ENCODE measurements around the gene MAPRE2. TPM values are rescaled to one million over a fixed set of nuclear protein-coding genes. Genes with fewer than 3 reads are reported as not detected.

MAPRE2 gene
- 31.4 and 32.9 TPM in 2 replicates for total RNA-seq (2022)
- percentile 71 among the genes with signal in this experiment for Bru-seq, nascent RNA
- percentile 56 among the genes with signal in this experiment for BruChase-seq, experiment 1, labeled RNA remaining after a 6-hour chase
- percentile 49 among the genes with signal in this experiment for BruChase-seq, experiment 2, labeled RNA remaining after a 2-hour chase
- long read RNA-seq, full-length matches to known transcripts: 55 of 62 reads
- long read RNA-seq, partial matches to known transcripts: 0 of 62 reads
- long read RNA-seq, other reads (novel, unspliced or antisense): 7 of 62 reads

- H3K9me3 Mint-ChIP-seq (ENCODE audit: low read depth, unreplicated experiment): no peaks in the 10 kb centered on the region
- peak within 1 kb of the TSS; percentile 95 for H3K4me3 Mint-ChIP-seq (ENCODE audit: low read depth, unreplicated experiment)
- peak; percentile 99 for DNase-seq
- peaks cover 21% of the 10 kb centered on the region for H3K36me3 Mint-ChIP-seq (ENCODE audit: insufficient read depth, unreplicated experiment)
- TF ChIP-seq CTCF (IDR thresholded peaks at IDR 0.05; ENCODE audit: unreplicated experiment): no peak
- H3K27ac Mint-ChIP-seq (ENCODE audit: unreplicated experiment): peak within 1 kb of the TSS; percentile 100
- BruUV-seq (replicated peaks): no TSS peak
- no peaks in the 10 kb centered on the region for H3K27me3 Mint-ChIP-seq (ENCODE audit: unreplicated experiment)
- intact Hi-C loops (cut with micrococcal nuclease; ENCODE audit: unreplicated experiment): loop anchor here (5.0 kb wide), 1 partner anchor 34 kb away; no protein-coding TSS in a partner anchor
- H3K4me1 Mint-ChIP-seq (ENCODE audit: low read depth, unreplicated experiment): peaks cover 26% of the 10 kb centered on the region
- CTCF ChIA-PET: interaction anchor here (0.6 to 1.9 kb wide), 4 partner anchors 35 to 345 kb away, joined by 3 to 7 read pairs (median 4); no protein-coding TSS in a partner anchor
Measured at GRCh38 chr18:35040988-35041814, at the start of gene MAPRE2. MAPRE2 (plus strand) TSS chr18:35041413; CDS start chr18:35041540, 127 bp downstream.

GRCh38 chr18:34991561-34991960, 49.7 kb upstream of the MAPRE2 start:
- CTCF ChIA-PET: interaction anchor here (0.6 kb wide), 1 partner anchor 310 kb away, joined by 7 read pairs; no protein-coding TSS in a partner anchor
- Mint-ChIP-seq H3K36me3 (ENCODE audit: insufficient read depth, unreplicated experiment) (no peaks in the 10 kb centered on the region), H3K27me3 (ENCODE audit: unreplicated experiment) (no peaks in the 10 kb centered on the region), H3K9me3 (ENCODE audit: low read depth, unreplicated experiment) (no peaks in the 10 kb centered on the region), H3K27ac (ENCODE audit: unreplicated experiment) (no peak overlapping the region), H3K4me1 (ENCODE audit: low read depth, unreplicated experiment) (no peaks in the 10 kb centered on the region), H3K4me3 (ENCODE audit: low read depth, unreplicated experiment) (no peak overlapping the region)
- DNase-seq: no peak
- BruUV-seq (replicated peaks): no TSS peak
- no peak for TF ChIP-seq CTCF (IDR thresholded peaks at IDR 0.05; ENCODE audit: unreplicated experiment)
- intact Hi-C loops (cut with micrococcal nuclease; ENCODE audit: unreplicated experiment): no loop called here

- intact Hi-C loops (cut with micrococcal nuclease; ENCODE audit: unreplicated experiment): no loop called here
- Mint-ChIP-seq H3K4me1 (ENCODE audit: low read depth, unreplicated experiment) (no peaks in the 10 kb centered on the region), H3K27me3 (ENCODE audit: unreplicated experiment) (no peaks in the 10 kb centered on the region), H3K9me3 (ENCODE audit: low read depth, unreplicated experiment) (no peaks in the 10 kb centered on the region), H3K36me3 (ENCODE audit: insufficient read depth, unreplicated experiment) (no peaks in the 10 kb centered on the region), H3K4me3 (ENCODE audit: low read depth, unreplicated experiment) (no peak overlapping the region), H3K27ac (ENCODE audit: unreplicated experiment) (no peak overlapping the region)
- no peak for TF ChIP-seq CTCF (IDR thresholded peaks at IDR 0.05; ENCODE audit: unreplicated experiment)
- CTCF ChIA-PET: no interaction called here
- no peak for DNase-seq
- BruUV-seq (replicated peaks): no TSS peak
Measured at GRCh38 chr18:34993289-34993688, 47.9 kb upstream of the MAPRE2 start.

- Mint-ChIP-seq H3K9me3 (ENCODE audit: low read depth, unreplicated experiment) (no peaks in the 10 kb centered on the region), H3K27me3 (ENCODE audit: unreplicated experiment) (no peaks in the 10 kb centered on the region), H3K27ac (ENCODE audit: unreplicated experiment) (no peak overlapping the region), H3K4me3 (ENCODE audit: low read depth, unreplicated experiment) (no peak overlapping the region), H3K4me1 (ENCODE audit: low read depth, unreplicated experiment) (no peaks in the 10 kb centered on the region), H3K36me3 (ENCODE audit: insufficient read depth, unreplicated experiment) (no peaks in the 10 kb centered on the region)
- intact Hi-C loops (cut with micrococcal nuclease; ENCODE audit: unreplicated experiment): no loop called here
- no peak for TF ChIP-seq CTCF (IDR thresholded peaks at IDR 0.05; ENCODE audit: unreplicated experiment)
- no peak for DNase-seq
- CTCF ChIA-PET: no interaction called here
- no TSS peak for BruUV-seq (replicated peaks)
Measured at GRCh38 chr18:34995746-34996145, 45.5 kb upstream of the MAPRE2 start.

All from Calu3 (cell line).